Smooth muscle cell of trachea (primary cell): Measurements from ENCODE around the gene CARD11. TPM values are rescaled to one million over a fixed set of nuclear protein-coding genes. Genes with fewer than 3 reads are reported as not detected.

Experiments used
- total RNA-seq: library from RNA; depleted of rRNA; stranded (reverse); fragments of >200 nt; gene quantifications from 2 replicates; pipeline ENCODE4 v1.2.1, GENCODE V29; 2014

The CARD11 gene
- not detected in 2 replicates for total RNA-seq

GRCh38 chr7:3043544-3044371 is at the start of gene CARD11:
Gene CARD11 (minus strand): TSS chr7:3043867. CDS start chr7:2958506, 85,361 bp downstream.

Other genes with a start within 250 kb of the CARD11 start
- gene GNA12, start 199.6 kb downstream of the CARD11 start, total RNA-seq: 43.6 and 56.2 TPM in 2 replicates